GM21528 (cell line): Measurements from ENCODE around the gene PAMR1.
"Not testable (repeated sequence)": the region's sequence is repeated elsewhere in the genome, so short reads cannot be mapped to it uniquely, and the experiment has no call there.

Experiments used
- ATAC-seq: cut with Tn5 transposase; IDR thresholded peaks from one replicate; pipeline ENCODE4 v1.9.1; 2021; ENCODE audit warnings: mild to moderate bottlenecking, moderate library complexity; ENCODE audit not compliant: unreplicated experiment, low FRiP score

Gene PAMR1

DNA sequence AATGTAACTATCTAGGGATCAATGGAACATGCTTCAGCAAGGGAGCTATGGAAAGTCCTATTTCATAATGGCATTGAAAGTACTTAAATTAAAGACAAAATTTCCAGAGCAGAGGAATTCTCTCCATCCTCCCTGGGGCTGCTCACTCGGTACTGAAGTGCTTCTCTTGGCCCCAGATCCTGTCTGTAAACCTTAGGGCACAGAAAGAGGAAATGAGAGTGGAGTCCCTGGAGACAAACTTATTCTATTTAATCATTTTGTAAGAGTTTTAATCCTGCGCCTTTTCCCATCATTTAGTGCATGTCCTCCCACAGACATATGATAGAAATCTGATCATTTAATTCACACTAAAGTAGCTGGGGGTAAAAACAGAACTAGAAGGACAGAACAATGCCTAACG, 20.9 kb upstream of the PAMR1 start:
- no peak for ATAC-seq

- ATAC-seq = no peak
Measured at GRCh38 chr11:35545391-35546003, 20.1 kb upstream of the PAMR1 start.

DNA sequence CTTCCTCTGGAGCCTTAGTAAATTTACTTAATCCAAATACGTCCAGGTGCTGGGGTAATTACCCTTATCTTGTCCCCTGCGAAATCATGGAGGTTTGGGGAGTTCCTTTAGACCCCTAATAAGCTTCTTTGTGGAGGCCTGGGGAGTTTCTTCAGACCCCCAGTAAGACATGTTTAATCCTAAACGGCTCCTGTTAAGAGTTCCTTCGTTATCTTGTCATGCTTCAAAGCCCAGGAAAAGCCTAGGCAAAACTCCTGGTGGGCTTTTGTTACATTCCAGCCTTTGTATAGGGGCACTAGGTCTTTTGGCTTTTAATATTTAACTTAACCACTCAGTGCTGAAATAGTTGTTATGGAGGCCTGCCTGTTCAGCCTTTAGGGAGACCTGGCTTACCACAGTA, 18.1 kb upstream of the PAMR1 start:
- ATAC-seq = no peak

DNA sequence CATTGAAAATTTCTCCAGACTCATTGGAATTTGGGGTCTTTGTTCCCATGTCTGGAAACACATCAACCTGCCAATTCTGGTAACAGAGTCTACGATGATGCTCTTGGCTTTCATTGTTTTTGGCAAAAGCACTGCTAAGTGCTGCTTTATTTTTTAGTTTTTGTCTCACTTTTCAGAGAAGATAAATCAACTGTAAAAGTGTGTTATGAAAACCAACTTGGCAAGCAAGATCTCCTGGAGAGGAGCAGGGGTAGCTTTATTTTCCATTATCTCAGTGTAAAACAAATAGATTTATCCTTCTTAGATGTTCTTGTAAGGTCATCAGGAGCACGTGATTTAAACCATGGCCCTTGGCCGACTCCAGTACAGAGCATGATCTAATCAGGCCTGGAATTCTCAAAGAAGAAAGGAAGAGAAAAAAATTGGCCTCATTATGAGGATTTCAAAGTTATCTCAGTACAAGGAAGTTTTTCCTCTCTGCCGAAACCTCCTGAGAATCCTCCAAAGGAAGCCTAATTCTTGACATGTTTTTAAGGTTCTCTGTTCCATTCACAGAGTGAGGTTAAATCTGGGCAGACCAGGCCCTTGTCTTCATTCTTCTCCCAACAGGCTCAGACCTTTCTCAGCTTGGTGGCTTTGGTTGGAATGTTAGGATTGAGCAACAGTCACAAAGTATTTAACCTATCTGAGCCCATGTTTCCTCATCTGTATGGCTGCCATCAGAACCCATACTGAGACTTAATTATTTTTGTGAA, 16.4 kb upstream of the PAMR1 start:
- no peak for ATAC-seq

GRCh38 chr11:35540526-35540925, 15.1 kb upstream of the PAMR1 start:
- ATAC-seq = no peak

- ATAC-seq = no peak
Measured at GRCh38 chr11:35539781-35540281, 14.4 kb upstream of the PAMR1 start.

GRCh38 chr11:35539256-35539655, 13.8 kb upstream of the PAMR1 start:
- no peak for ATAC-seq

GRCh38 chr11:35536470-35536869, 11.1 kb upstream of the PAMR1 start:
- no peak for ATAC-seq

GRCh38 chr11:35531246-35531645, 5.8 kb upstream of the PAMR1 start:
- ATAC-seq = no peak

DNA sequence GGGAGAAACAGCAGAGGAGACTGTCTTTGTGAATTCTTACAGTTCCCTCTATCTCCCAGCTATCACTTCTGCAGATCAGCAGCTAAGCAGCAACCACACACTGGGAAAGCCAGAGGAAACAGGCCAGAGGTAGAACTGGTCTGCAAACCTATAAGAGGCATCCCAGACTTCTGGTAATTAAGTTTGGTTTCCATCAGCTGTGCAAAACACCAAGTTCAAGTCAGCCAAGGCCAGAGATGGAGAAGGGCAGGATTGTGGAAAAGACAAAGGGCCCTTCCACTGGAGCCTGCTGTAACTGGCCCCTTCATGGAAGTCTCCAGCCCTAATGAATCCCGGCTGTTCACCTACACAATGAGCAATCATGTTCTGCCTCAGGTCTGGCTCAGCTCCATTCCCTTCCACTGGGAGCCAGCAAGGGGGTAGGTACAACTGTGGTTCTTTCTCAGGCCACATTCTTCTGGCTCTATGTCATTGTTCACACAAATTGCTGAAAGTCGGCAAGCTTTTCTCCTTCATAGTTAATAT, 4.6 kb upstream of the PAMR1 start:
- ATAC-seq = no peak

DNA sequence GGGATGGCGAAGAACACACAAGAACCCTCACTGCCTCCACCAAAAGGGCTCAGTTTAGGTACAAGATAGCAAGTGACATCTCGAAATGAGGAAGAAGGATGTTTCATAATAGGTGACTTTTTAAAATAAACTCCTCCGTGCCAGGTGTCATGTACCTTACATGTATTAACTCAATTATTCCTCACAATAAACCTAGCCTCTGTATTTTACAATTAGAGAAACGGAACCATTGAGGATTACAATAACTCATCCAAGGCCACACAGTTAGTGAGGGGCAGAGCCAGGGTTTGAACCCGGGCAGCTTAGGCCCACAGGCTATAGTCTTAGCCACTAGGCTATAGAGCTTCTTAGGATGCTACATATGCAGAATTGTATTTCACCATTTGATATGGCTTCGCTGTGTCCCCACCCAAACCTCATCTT, 965 bp upstream of the PAMR1 start:
- ATAC-seq = no peak

DNA sequence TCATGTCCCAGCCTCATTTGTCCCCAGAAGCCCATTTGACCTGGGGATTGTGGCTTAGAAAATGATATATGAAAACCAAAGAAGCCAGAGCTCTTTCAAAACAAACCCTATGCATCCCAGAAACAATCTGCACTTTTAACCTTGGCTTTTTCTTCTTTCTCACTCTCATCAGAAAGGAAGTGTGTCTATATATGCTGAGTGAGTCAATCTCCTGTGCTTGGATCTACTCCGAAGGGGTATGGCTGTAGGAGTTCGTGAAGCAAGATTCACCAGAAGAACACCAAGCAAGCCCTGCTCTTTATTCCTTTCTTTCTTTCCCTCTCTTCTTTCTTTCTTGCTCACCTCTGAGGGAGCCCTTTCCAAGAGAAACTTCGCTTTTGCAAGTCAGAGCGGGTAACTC, 636 bp downstream of the PAMR1 start:
- ATAC-seq = no peak

DNA sequence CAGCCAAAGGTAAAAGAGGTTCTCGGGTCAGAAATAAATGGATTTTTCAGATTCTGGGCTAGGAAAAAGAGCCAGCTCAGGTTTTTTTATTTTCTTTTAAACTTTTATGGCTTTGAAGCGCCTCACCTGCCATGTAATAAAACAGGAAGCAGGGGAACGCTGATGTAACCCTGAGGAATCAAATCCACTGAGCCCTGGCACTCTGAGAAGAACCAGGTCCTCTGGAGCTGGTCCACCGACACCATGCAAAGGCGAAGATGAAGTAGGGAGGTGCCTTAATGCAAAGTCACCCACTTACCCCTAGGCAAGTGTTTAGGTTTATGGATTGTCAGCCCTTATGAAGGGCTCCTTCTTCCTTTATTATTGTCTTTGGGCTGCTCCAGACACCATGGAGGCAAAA, 1.6 kb downstream of the PAMR1 start:
- no peak for ATAC-seq

DNA sequence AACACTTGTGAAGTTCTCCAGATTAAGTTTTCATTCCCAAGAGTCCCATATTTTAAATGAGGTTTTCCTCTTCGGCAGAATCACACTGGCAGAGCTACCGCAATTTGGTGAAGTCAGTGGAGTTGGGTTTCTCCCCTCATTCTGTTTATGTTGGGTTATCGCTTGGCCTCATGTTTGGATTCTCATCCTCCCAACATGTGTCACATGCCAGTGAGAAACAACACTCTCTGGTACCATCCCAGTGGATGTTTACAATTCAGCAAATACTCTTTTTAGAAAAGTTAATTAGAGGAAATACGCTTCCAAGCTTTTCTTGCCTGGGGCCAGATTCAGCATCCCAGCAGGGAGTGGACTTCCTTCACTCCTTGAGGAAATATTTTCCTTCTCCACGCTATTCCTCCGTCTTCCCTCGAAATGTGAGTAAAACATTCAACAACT, 2.1 kb downstream of the PAMR1 start:
- no peak for ATAC-seq

DNA sequence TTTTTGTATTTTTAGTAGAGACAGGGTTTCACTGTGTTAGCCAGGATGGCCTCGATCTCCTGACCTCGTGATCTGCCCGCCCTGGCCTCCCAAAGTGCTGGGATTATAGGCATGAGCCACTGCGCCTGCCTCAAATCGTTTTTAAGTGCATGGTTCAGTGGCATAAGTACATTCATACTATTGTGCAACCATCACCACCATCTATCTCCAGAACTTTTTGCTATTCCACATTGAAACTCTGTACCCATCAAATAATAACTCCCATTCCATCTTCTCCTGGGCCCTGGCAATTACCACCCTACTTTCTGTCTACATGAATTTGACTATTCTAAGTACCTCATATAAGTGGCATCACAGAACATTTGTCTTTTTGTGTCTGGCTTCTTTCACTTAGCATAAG, 3.3 kb downstream of the PAMR1 start:
- ATAC-seq = not testable (repeated sequence)

- ATAC-seq = no peak
Measured at GRCh38 chr11:35520376-35520775, 5.0 kb downstream of the PAMR1 start.

DNA sequence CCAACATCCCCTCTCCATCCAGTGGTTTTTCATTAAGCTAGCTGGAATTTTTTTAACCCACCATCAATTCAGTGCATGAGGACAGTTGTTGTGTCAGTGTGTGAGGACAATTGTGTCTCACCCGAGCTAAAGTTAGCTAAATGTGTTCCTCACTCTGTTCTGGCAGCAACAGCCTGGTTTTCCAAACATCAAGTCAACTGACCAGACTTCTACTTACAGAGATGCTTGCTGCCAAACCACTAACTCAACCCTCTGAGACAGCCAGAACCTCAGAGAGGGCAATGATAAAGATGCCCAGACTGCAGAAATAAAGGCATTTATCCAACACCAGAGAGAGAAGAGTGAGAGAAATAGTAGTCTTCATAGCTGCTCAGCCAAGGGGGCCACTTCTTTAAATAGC, 6.7 kb downstream of the PAMR1 start:
- ATAC-seq = no peak

DNA sequence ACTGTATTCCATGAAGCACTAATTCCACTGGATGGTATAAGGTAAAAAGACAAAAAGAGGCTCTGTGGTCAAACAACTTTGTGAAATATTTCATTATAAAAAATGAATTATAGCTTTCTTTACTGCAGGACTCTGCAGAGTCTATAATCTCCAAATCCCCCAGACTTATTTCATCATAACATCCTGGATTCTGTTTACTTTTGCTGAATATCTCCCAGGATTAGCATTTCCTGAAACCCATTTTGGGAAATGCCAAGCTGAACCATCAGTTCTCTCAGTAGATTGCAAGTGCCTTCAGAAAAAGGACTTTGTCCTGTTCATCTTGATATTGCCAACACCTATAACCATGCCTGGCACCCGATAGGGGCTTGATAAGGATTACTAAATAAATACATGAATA, 7.9 kb downstream of the PAMR1 start:
- no peak for ATAC-seq

DNA sequence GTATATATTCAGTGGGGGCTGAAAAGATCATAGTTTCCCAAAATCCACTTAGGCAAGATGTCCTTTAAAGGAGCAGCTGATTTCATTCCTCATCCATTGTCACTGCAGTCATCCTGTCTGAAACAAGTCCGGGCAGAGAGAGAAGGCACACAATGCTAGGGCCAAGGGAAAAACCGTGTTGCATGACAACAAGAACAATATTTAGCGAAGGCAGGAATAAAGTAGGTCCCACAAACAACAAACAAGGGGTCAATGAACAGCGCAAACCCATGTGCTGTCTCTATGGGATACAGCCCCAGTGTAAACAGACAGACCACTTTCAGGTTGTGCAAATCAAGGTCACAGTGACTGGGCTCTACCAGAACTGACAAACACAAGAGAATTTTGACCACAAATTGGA, 9.0 kb downstream of the PAMR1 start:
- ATAC-seq = no peak

DNA sequence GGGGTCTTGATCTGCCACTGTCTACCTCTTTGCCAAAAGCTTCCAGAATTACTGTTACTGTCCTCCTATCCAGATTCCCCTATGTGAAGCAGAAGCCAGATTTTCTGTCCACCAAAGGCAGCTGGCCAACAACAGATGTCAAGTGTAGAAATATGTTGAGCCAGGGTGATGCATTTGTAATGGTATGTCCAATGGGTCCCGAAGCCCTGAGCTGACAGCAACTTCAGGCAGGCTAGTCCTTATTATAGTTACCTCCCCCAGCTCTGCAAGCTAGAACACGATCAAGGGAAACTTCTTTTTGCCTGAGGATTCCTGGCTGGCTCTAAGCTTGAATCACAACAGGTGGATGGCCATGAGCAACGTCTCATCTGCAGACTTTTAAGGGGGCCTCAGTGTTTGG, 10.2 kb downstream of the PAMR1 start:
- ATAC-seq = no peak

DNA sequence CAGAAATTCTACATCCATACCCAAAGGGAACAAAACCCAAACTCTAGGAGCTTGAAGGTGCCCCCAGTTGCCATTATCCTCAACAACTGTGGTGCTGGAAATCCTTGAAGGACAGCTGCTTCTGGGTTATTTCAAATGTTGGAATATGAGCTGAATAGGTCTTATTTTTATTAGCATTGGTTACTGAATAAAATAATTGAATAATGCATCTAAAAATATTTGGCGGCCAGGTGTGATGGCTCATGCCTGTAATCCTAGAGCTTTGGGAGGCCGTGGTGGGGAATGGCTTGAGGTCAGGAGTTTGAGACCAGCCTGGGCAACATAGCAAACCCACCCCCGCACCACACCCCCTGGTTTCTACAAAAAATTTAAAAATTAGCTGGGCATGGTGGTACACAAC, 10.9 kb downstream of the PAMR1 start:
- no peak for ATAC-seq

- no peak for ATAC-seq
Measured at GRCh38 chr11:35511666-35512065, 13.8 kb downstream of the PAMR1 start.
